NCI-H82 treated with DMSO at 0.1 percent for 48 hours (cell line): ENCODE results near the gene WTIP.
"Not testable (repeated sequence)": the region's sequence is repeated elsewhere in the genome, so short reads cannot be mapped to it uniquely, and the experiment has no call there.

Experiments used
- DNase-seq: peaks from one replicate; lab custom pipeline; 2025; ENCODE audit not compliant: unreplicated experiment; lab: John Stamatoyannopoulos, UW

Gene WTIP

GRCh38 chr19:34475975-34476594, 5.5 kb upstream of the WTIP start:
- DNase-seq, result no peak

GRCh38 chr19:34478496-34478895, 3.1 kb upstream of the WTIP start:
- DNase-seq, result not testable (repeated sequence)

GRCh38 chr19:34479396-34479795, 2.2 kb upstream of the WTIP start:
- DNase-seq, result no peak

- DNase-seq, result no peak
Measured at GRCh38 chr19:34480491-34480890, 1.1 kb upstream of the WTIP start.

GRCh38 chr19:34481861-34482379, 362 bp downstream of the WTIP start:
- DNase-seq, result no peak

- DNase-seq, result no peak
Measured at GRCh38 chr19:34482380-34483250, 1.1 kb downstream of the WTIP start.

GRCh38 chr19:34484328-34484727, 2.8 kb downstream of the WTIP start:
- DNase-seq, result no peak

- no peak for DNase-seq
Measured at GRCh38 chr19:34485831-34486230, 4.3 kb downstream of the WTIP start.

GRCh38 chr19:34487651-34488051, 6.1 kb downstream of the WTIP start:
- no peak for DNase-seq

- DNase-seq, result no peak
Measured at GRCh38 chr19:34489175-34489574, 7.6 kb downstream of the WTIP start.

GRCh38 chr19:34490141-34490766, 8.7 kb downstream of the WTIP start:
- DNase-seq, result no peak

GRCh38 chr19:34493038-34493648, 11.6 kb downstream of the WTIP start:
- DNase-seq, result no peak

- DNase-seq, result no peak
Measured at GRCh38 chr19:34493649-34494044, 12.1 kb downstream of the WTIP start.

- DNase-seq, result no peak
Measured at GRCh38 chr19:34494601-34495000, 13.0 kb downstream of the WTIP start.

GRCh38 chr19:34495416-34495815, 13.9 kb downstream of the WTIP start:
- DNase-seq, result no peak

GRCh38 chr19:34497112-34497805, 15.7 kb downstream of the WTIP start:
- DNase-seq, result no peak

GRCh38 chr19:34499155-34499834, 17.7 kb downstream of the WTIP start:
- DNase-seq, result no peak

GRCh38 chr19:34500656-34501120, 19.1 kb downstream of the WTIP start:
- DNase-seq, result no peak

- DNase-seq, result peak; percentile 73
Measured at GRCh38 chr19:34501339-34502320, 20.1 kb downstream of the WTIP start.
